ENCODE data around the gene ALPL. TPM values are rescaled to one million over a fixed set of nuclear protein-coding genes. Genes with fewer than 3 reads are reported as not detected.

The ALPL gene
- polyA plus RNA-seq, 2 donors, result 2.4 to 2.7 TPM

- no peaks in the 10 kb centered on the region for H3K36me3 ChIP-seq (ENCODE audit: control insufficient read depth in 2 of 2, insufficient read depth in 2 of 2, low read length in 1 of 2)
- 63 to 66% methylated on average over 4 of the region's 4 CpGs for WGBS, 2 donors
- peaks cover 0 to 4% of the 10 kb centered on the region in 2 donors for H3K27me3 ChIP-seq (ENCODE audit: control insufficient read depth in 1 of 2, insufficient read depth in 2 of 2, low read length in 2 of 2)
- no peak overlapping the region for H3K4me3 ChIP-seq (ENCODE audit: low read depth in 1 of 2, low read length in 2 of 2)
- peaks cover 6 to 8% of the 10 kb centered on the region in 2 donors for H3K4me1 ChIP-seq (ENCODE audit: control insufficient read depth in 2 of 2, insufficient read depth in 2 of 2, low read length in 1 of 2)
- H3K27ac ChIP-seq (ENCODE audit: low read depth in 2 of 2, low read length in 1 of 2), result no peak overlapping the region
- H3K9me3 ChIP-seq (ENCODE audit: control insufficient read depth in 2 of 2, insufficient read depth in 1 of 2, low read depth in 1 of 2, low read length in 1 of 2), result no peaks in the 10 kb centered on the region
Measured at GRCh38 chr1:21506804-21507203, 2.4 kb upstream of the ALPL start.

- peaks cover 6 to 8% of the 10 kb centered on the region in 2 donors for H3K4me1 ChIP-seq (ENCODE audit: control insufficient read depth in 2 of 2, insufficient read depth in 2 of 2, low read length in 1 of 2)
- no peaks in the 10 kb centered on the region for H3K36me3 ChIP-seq (ENCODE audit: control insufficient read depth in 2 of 2, insufficient read depth in 2 of 2, low read length in 1 of 2)
- H3K9me3 ChIP-seq (ENCODE audit: control insufficient read depth in 2 of 2, insufficient read depth in 1 of 2, low read depth in 1 of 2, low read length in 1 of 2), result no peaks in the 10 kb centered on the region
- WGBS, 2 donors, result 91 to 93% methylated on average over 1 of the region's 1 CpG
- no peak overlapping the region for H3K4me3 ChIP-seq (ENCODE audit: low read depth in 1 of 2, low read length in 2 of 2)
- H3K27me3 ChIP-seq (ENCODE audit: control insufficient read depth in 1 of 2, insufficient read depth in 2 of 2, low read length in 2 of 2), result peaks cover 0 to 4% of the 10 kb centered on the region in 2 donors
- H3K27ac ChIP-seq (ENCODE audit: low read depth in 2 of 2, low read length in 1 of 2), result no peak overlapping the region
Measured at GRCh38 chr1:21507511-21508270, 1.5 kb upstream of the ALPL start.

- Histone ChIP-seq H3K4me1 (ENCODE audit: control insufficient read depth in 2 of 2, insufficient read depth in 2 of 2, low read length in 1 of 2) (peaks cover 6 to 8% of the 10 kb centered on the region in 2 donors), H3K4me3 (ENCODE audit: low read depth in 1 of 2, low read length in 2 of 2) (peak overlapping the region in 1 of 2 donors; percentile 17), H3K9me3 (ENCODE audit: control insufficient read depth in 2 of 2, insufficient read depth in 1 of 2, low read depth in 1 of 2, low read length in 1 of 2) (no peaks in the 10 kb centered on the region), H3K27me3 (ENCODE audit: control insufficient read depth in 1 of 2, insufficient read depth in 2 of 2, low read length in 2 of 2) (peaks cover 0 to 4% of the 10 kb centered on the region in 2 donors), H3K36me3 (ENCODE audit: control insufficient read depth in 2 of 2, insufficient read depth in 2 of 2, low read length in 1 of 2) (no peaks in the 10 kb centered on the region), H3K27ac (ENCODE audit: low read depth in 2 of 2, low read length in 1 of 2) (no peak overlapping the region)
- 8 to 23% methylated on average over 15 to 45 of the region's 45 CpGs for WGBS, 2 donors
Measured at GRCh38 chr1:21508580-21509350, 458 bp upstream of the ALPL start.

GRCh38 chr1:21510113-21510493 lies 880 bp downstream of the ALPL start:
- WGBS, 2 donors, result 54 to 61% methylated on average over 12 of the region's 12 CpGs
- H3K27me3 ChIP-seq (ENCODE audit: control insufficient read depth in 1 of 2, insufficient read depth in 2 of 2, low read length in 2 of 2), result peaks cover 0 to 4% of the 10 kb centered on the region in 2 donors
- no peaks in the 10 kb centered on the region for H3K36me3 ChIP-seq (ENCODE audit: control insufficient read depth in 2 of 2, insufficient read depth in 2 of 2, low read length in 1 of 2)
- no peak overlapping the region for H3K27ac ChIP-seq (ENCODE audit: low read depth in 2 of 2, low read length in 1 of 2)
- no peak overlapping the region for H3K4me3 ChIP-seq (ENCODE audit: low read depth in 1 of 2, low read length in 2 of 2)
- H3K9me3 ChIP-seq (ENCODE audit: control insufficient read depth in 2 of 2, insufficient read depth in 1 of 2, low read depth in 1 of 2, low read length in 1 of 2), result no peaks in the 10 kb centered on the region
- peaks cover 6 to 8% of the 10 kb centered on the region in 2 donors for H3K4me1 ChIP-seq (ENCODE audit: control insufficient read depth in 2 of 2, insufficient read depth in 2 of 2, low read length in 1 of 2)

- no peak overlapping the region for H3K4me3 ChIP-seq (ENCODE audit: low read depth in 1 of 2, low read length in 2 of 2)
- peaks cover 6 to 8% of the 10 kb centered on the region in 2 donors for H3K4me1 ChIP-seq (ENCODE audit: control insufficient read depth in 2 of 2, insufficient read depth in 2 of 2, low read length in 1 of 2)
- no peaks in the 10 kb centered on the region for H3K36me3 ChIP-seq (ENCODE audit: control insufficient read depth in 2 of 2, insufficient read depth in 2 of 2, low read length in 1 of 2)
- no peak overlapping the region for H3K27ac ChIP-seq (ENCODE audit: low read depth in 2 of 2, low read length in 1 of 2)
- H3K9me3 ChIP-seq (ENCODE audit: control insufficient read depth in 2 of 2, insufficient read depth in 1 of 2, low read depth in 1 of 2, low read length in 1 of 2), result no peaks in the 10 kb centered on the region
- peaks cover 0 to 4% of the 10 kb centered on the region in 2 donors for H3K27me3 ChIP-seq (ENCODE audit: control insufficient read depth in 1 of 2, insufficient read depth in 2 of 2, low read length in 2 of 2)
- WGBS, 2 donors, result 78 to 80% methylated on average over 9 of the region's 9 CpGs
Measured at GRCh38 chr1:21510885-21511578, 1.8 kb downstream of the ALPL start.

- H3K27me3 ChIP-seq (ENCODE audit: control insufficient read depth in 1 of 2, insufficient read depth in 2 of 2, low read length in 2 of 2), result peaks cover 0 to 4% of the 10 kb centered on the region in 2 donors
- H3K27ac ChIP-seq (ENCODE audit: low read depth in 2 of 2, low read length in 1 of 2), result no peak overlapping the region
- no peaks in the 10 kb centered on the region for H3K9me3 ChIP-seq (ENCODE audit: control insufficient read depth in 2 of 2, insufficient read depth in 1 of 2, low read depth in 1 of 2, low read length in 1 of 2)
- H3K4me1 ChIP-seq (ENCODE audit: control insufficient read depth in 2 of 2, insufficient read depth in 2 of 2, low read length in 1 of 2), result peaks cover 6 to 8% of the 10 kb centered on the region in 2 donors
- WGBS, 2 donors, result 70 to 74% methylated on average over 11 of the region's 11 CpGs
- no peaks in the 10 kb centered on the region for H3K36me3 ChIP-seq (ENCODE audit: control insufficient read depth in 2 of 2, insufficient read depth in 2 of 2, low read length in 1 of 2)
- no peak overlapping the region for H3K4me3 ChIP-seq (ENCODE audit: low read depth in 1 of 2, low read length in 2 of 2)
Measured at GRCh38 chr1:21511579-21512522, 2.6 kb downstream of the ALPL start.

- H3K4me1 ChIP-seq (ENCODE audit: control insufficient read depth in 2 of 2, insufficient read depth in 2 of 2, low read length in 1 of 2), result peaks cover 3% of the 10 kb centered on the region in 2 donors
- WGBS, 2 donors, result 82 to 83% methylated on average over 5 of the region's 5 CpGs
- H3K4me3 ChIP-seq (ENCODE audit: low read depth in 1 of 2, low read length in 2 of 2), result no peak overlapping the region
- no peaks in the 10 kb centered on the region for H3K9me3 ChIP-seq (ENCODE audit: control insufficient read depth in 2 of 2, insufficient read depth in 1 of 2, low read depth in 1 of 2, low read length in 1 of 2)
- H3K27me3 ChIP-seq (ENCODE audit: control insufficient read depth in 1 of 2, insufficient read depth in 2 of 2, low read length in 2 of 2), result no peaks in the 10 kb centered on the region
- no peaks in the 10 kb centered on the region for H3K36me3 ChIP-seq (ENCODE audit: control insufficient read depth in 2 of 2, insufficient read depth in 2 of 2, low read length in 1 of 2)
- H3K27ac ChIP-seq (ENCODE audit: low read depth in 2 of 2, low read length in 1 of 2), result no peak overlapping the region
Measured at GRCh38 chr1:21514245-21514644, 5.0 kb downstream of the ALPL start.

GRCh38 chr1:21517161-21517589 lies 8.0 kb downstream of the ALPL start:
- Histone ChIP-seq H3K4me1 (ENCODE audit: control insufficient read depth in 2 of 2, insufficient read depth in 2 of 2, low read length in 1 of 2) (no peaks in the 10 kb centered on the region), H3K36me3 (ENCODE audit: control insufficient read depth in 2 of 2, insufficient read depth in 2 of 2, low read length in 1 of 2) (no peaks in the 10 kb centered on the region), H3K4me3 (ENCODE audit: low read depth in 1 of 2, low read length in 2 of 2) (no peak overlapping the region), H3K27ac (ENCODE audit: low read depth in 2 of 2, low read length in 1 of 2) (no peak overlapping the region), H3K9me3 (ENCODE audit: control insufficient read depth in 2 of 2, insufficient read depth in 1 of 2, low read depth in 1 of 2, low read length in 1 of 2) (no peaks in the 10 kb centered on the region), H3K27me3 (ENCODE audit: control insufficient read depth in 1 of 2, insufficient read depth in 2 of 2, low read length in 2 of 2) (no peaks in the 10 kb centered on the region)
- 60 to 68% methylated on average over 3 of the region's 3 CpGs for WGBS, 2 donors

Data from esophagus (tissue), 2 donors.